ENCODE data around the gene PBLD. TPM values are rescaled to one million over a fixed set of nuclear protein-coding genes. Genes with fewer than 3 reads are reported as not detected.

Gene PBLD
- total and polyA plus RNA-seq, 8 donors = 10.7 to 43.6 (median 27.5) TPM

DNA sequence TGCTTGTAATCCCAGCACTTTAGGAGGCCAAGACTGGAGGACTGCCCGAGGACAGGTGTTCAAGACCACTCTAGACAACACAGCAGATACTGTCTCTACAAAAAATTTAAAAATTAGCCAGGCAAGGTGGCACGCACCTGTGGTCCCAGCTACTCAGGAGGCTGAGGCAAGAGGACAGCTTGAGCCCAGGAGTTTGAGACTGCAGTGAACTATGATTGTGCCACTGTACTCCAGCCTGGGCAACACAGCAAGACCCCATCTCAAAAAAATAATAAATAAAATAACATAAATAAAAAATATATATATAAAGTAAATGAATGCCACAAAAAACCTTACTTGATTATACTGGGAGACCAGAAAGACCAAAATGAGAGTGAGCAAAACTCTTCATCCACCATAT is 20.8 kb upstream of the PBLD start:
- peaks cover 22 to 85% (median 83%) of the 10 kb centered on the region in 4 donors for H3K36me3 ChIP-seq
- 93 to 100% (median 97%) methylated on average over 2 of the region's 2 CpGs for WGBS, 5 donors
- TF ChIP-seq POLR2A (IDR thresholded peaks at IDR 0.05) (no peak), EP300 (IDR thresholded peaks at IDR 0.05) (no peak), POLR2AphosphoS5 (IDR thresholded peaks at IDR 0.05) (no peak), CTCF (IDR thresholded peaks at IDR 0.05) (no peak)
- no peak for DNase-seq
- no peak overlapping the region for H3K27ac ChIP-seq
- H3K27me3 ChIP-seq = no peaks in the 10 kb centered on the region
- no peaks in the 10 kb centered on the region for H3K9me3 ChIP-seq
- no peak overlapping the region for H3K4me3 ChIP-seq
- intact Hi-C loops (cut with DNase I; ENCODE audit: low total_unique reads) = no loop called here
- no peaks in the 10 kb centered on the region for H3K4me1 ChIP-seq

DNA sequence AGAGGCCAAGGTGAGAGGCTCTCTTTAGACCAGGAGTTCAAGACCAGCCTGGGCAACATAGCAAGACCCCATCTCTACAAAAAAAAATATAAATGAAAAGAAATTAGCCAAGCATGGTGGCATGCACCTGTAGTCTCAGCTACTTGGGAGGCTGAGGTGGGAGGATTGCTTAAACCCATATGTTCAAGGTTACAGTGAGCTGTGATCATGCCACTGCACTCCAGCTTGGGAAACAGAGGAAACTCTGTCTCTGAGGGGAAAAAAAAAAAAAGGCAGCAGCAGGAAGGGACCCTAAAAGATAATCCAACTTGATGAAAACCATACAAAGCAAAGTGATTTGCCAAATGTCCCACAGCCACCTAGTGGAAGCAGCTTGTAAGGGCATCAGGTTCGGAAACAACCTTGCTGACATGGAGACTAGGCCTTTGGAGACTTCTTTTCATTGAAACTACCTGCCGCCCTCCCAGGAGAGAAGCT is 15.6 kb upstream of the PBLD start:
- no peaks in the 10 kb centered on the region for H3K27me3 ChIP-seq
- peak; percentile 36 to 70 for DNase-seq
- peaks cover 42 to 88% (median 74%) of the 10 kb centered on the region in 4 donors for H3K36me3 ChIP-seq
- H3K27ac ChIP-seq = no peak overlapping the region
- H3K4me3 ChIP-seq = no peak overlapping the region
- H3K4me1 ChIP-seq = no peaks in the 10 kb centered on the region
- TF ChIP-seq CTCF (IDR thresholded peaks at IDR 0.05) (peak in 5 of 7 experiments; percentile 53 to 67 (median 60)), POLR2A (IDR thresholded peaks at IDR 0.05) (no peak), EP300 (IDR thresholded peaks at IDR 0.05) (no peak), POLR2AphosphoS5 (IDR thresholded peaks at IDR 0.05) (peak in 1 of 3 donors; percentile 6)
- no peaks in the 10 kb centered on the region for H3K9me3 ChIP-seq
- intact Hi-C loops (cut with DNase I; ENCODE audit: low total_unique reads) = no loop called here
- WGBS, 5 donors = 21 to 55% (median 48%) methylated on average over 2 of the region's 2 CpGs

- no peak for DNase-seq
- H3K4me1 ChIP-seq = no peaks in the 10 kb centered on the region
- intact Hi-C loops (cut with DNase I; ENCODE audit: low total_unique reads) = no loop called here
- H3K36me3 ChIP-seq = peaks cover 45 to 88% (median 74%) of the 10 kb centered on the region in 4 donors
- no peaks in the 10 kb centered on the region for H3K9me3 ChIP-seq
- no peaks in the 10 kb centered on the region for H3K27me3 ChIP-seq
- H3K4me3 ChIP-seq = no peak overlapping the region
- no peak overlapping the region for H3K27ac ChIP-seq
- WGBS, 5 donors = 74 to 90% (median 85%) methylated on average over 4 of the region's 4 CpGs
- TF ChIP-seq POLR2AphosphoS5 (IDR thresholded peaks at IDR 0.05) = no peak
Measured at GRCh38 chr10:68346774-68347173, 14.0 kb upstream of the PBLD start.

DNA sequence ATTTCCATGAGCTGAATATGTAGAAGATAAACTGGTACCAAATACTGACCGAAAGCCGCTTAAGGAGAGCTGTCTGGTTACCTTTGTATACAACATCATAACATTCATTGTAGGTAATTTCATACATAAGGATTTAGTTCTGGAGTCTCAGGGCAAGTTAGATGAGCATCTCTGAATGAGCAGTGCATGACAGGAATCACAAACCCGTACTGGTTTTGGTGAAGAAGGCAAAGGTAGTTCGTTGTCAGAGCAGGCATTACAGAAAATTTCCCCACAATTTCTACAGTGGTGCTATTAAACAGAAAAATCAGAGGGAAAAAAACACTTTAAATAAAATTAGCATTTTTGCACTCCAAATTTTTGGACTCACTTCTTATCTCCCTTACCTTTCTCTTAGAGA is 12.9 kb upstream of the PBLD start:
- intact Hi-C loops (cut with DNase I; ENCODE audit: low total_unique reads) = no loop called here
- no peaks in the 10 kb centered on the region for H3K27me3 ChIP-seq
- H3K9me3 ChIP-seq = no peaks in the 10 kb centered on the region
- no peaks in the 10 kb centered on the region for H3K4me1 ChIP-seq
- DNase-seq = no peak
- peaks cover 51 to 88% (median 74%) of the 10 kb centered on the region in 4 donors for H3K36me3 ChIP-seq
- WGBS, 5 donors = 81 to 92% (median 88%) methylated on average over 4 of the region's 4 CpGs
- TF ChIP-seq EP300 (IDR thresholded peaks at IDR 0.05) (no peak), POLR2AphosphoS5 (IDR thresholded peaks at IDR 0.05) (no peak), POLR2A (IDR thresholded peaks at IDR 0.05) (no peak), CTCF (IDR thresholded peaks at IDR 0.05) (no peak)
- H3K4me3 ChIP-seq = no peak overlapping the region
- no peak overlapping the region for H3K27ac ChIP-seq

DNA sequence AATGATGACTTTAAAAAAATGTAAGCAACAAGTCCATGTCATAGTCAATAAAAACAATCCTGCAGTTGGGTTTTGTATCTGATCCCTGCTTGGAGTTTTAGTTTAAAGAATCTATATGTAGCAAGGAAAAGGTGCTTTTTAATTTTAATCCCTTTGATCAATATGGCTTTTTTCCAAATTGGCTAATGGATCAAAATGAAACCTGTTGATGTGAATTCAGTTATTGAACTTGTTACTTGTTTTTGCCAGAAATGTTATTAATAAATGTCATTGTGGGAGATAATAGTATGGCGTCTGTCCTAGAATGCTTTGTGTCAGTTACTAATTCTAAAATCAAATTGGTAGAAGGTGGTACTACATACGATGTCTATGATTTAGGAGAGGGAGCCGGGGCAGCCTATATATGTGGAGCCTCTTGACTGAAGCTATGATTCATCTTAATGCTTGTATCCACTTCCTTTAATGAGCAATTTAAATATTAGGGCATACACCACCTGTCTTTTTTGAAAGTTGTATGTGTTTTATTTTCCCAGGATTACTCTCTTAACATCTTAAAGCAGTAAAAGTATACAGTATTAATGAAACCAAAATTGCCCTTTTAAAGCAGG is 10.3 kb upstream of the PBLD start:
- no peak overlapping the region for H3K4me3 ChIP-seq
- H3K9me3 ChIP-seq = no peaks in the 10 kb centered on the region
- H3K36me3 ChIP-seq = peaks cover 71 to 99% (median 90%) of the 10 kb centered on the region in 4 donors
- no peak overlapping the region for H3K27ac ChIP-seq
- DNase-seq = no peak
- no peaks in the 10 kb centered on the region for H3K27me3 ChIP-seq
- 82 to 92% (median 87%) methylated on average over 3 of the region's 3 CpGs for WGBS, 5 donors
- intact Hi-C loops (cut with DNase I; ENCODE audit: low total_unique reads) = no loop called here
- H3K4me1 ChIP-seq = peaks cover 2 to 20% (median 6%) of the 10 kb centered on the region in 4 donors
- TF ChIP-seq POLR2A (IDR thresholded peaks at IDR 0.05) (no peak), POLR2AphosphoS5 (IDR thresholded peaks at IDR 0.05) (no peak), EP300 (IDR thresholded peaks at IDR 0.05) (no peak), CTCF (IDR thresholded peaks at IDR 0.05) (no peak)

Measured in stomach (tissue), 9 donors.